H1 (cell line): ENCODE data around the gene TDRD9. TPM values are rescaled to one million over a fixed set of nuclear protein-coding genes. Genes with fewer than 3 reads are reported as not detected.

Experiments used
- CTCF ChIA-PET: fragments of 300-600 bp; sonication (Branson Sonifier 250); formaldehyde crosslinking; loops from one replicate; lab custom pipeline; 2021; ENCODE audit not compliant: partially characterized antibody; lab: Charles Lee
- POLR2A ChIA-PET: fragments of 300-600 bp; sonication (Branson Sonifier 250); formaldehyde crosslinking; loops from one replicate; lab custom pipeline; 2021; ENCODE audit warnings: inconsistent platforms; ENCODE audit not compliant: partially characterized antibody; lab: Charles Lee
- DNase-seq, 2 experiments: peaks; one replicate each; pipeline versions ENCODE4 v3.0.0 to v3.0.0-alpha.2; 2010 to 2022; ENCODE audit warnings: low spot score in 2 of 2, low read depth in 1 of 2, mixed read lengths in 1 of 2
- FAIRE-seq: peaks from 2 replicates; lab custom pipeline; 2011; peaks lifted over from hg19 to GRCh38; lab: Jason Lieb, UNC
- H2AFZ ChIP-seq: 2 replicates; pipeline ENCODE4 v1.8.1; 2012; ENCODE audit warnings: low read length, inconsistent platforms
- H2AK5ac ChIP-seq: 2 replicates; pipeline ENCODE4 v1.6.1; 2013; ENCODE audit warnings: low read depth, low read length
- H2BK120ac ChIP-seq: replicated peaks from 2 replicates; pipeline ENCODE3; 2013; ENCODE audit warnings: low read depth, low read length, inconsistent platforms
- H2BK12ac ChIP-seq: 2 replicates; pipeline ENCODE4 v1.6.1; 2013; ENCODE audit warnings: low read depth, low read length
- H2BK15ac ChIP-seq: 2 replicates; pipeline ENCODE4 v1.6.1; 2013; ENCODE audit warnings: low read length
- H2BK20ac ChIP-seq: 2 replicates; pipeline ENCODE4 v1.6.1; 2013; ENCODE audit warnings: low read length
- H2BK5ac ChIP-seq: 2 replicates; pipeline ENCODE4 v1.6.1; 2013; ENCODE audit warnings: low read depth, low read length
- H3K14ac ChIP-seq: 2 replicates; pipeline ENCODE4 v1.6.1; 2013; ENCODE audit warnings: inconsistent platforms; ENCODE audit not compliant: insufficient read length
- H3K18ac ChIP-seq: 2 replicates; pipeline ENCODE4 v1.6.1; 2013; ENCODE audit warnings: low read length; ENCODE audit errors: extremely low read depth
- H3K23ac ChIP-seq: 2 replicates; pipeline ENCODE4 v1.6.1; 2013; ENCODE audit warnings: inconsistent platforms; ENCODE audit not compliant: insufficient read length
- H3K23me2 ChIP-seq: 2 replicates; pipeline ENCODE4 v1.6.1; 2013; ENCODE audit warnings: low read depth, low read length
- H3K27ac ChIP-seq: 2 replicates; pipeline ENCODE4 v1.6.1; 2011; ENCODE audit warnings: low read depth, low read length, inconsistent platforms
- H3K27me3 ChIP-seq, 4 experiments: replicated peaks in 1 of 4; 1 replicate in 1 of 4; 2 replicates in 3 of 4; pipeline versions ENCODE4 v1.6.1 to v1.8.1; 2011 to 2013; ENCODE audit warnings: low read length in 3 of 4, mild to moderate bottlenecking in 3 of 4, inconsistent platforms in 2 of 4, mixed read lengths in 2 of 4, moderate library complexity in 1 of 4; ENCODE audit not compliant: control insufficient read depth in 3 of 4, insufficient read depth in 3 of 4; ENCODE audit errors: extremely low read depth in 1 of 4
- H3K36me3 ChIP-seq, 4 experiments: 2 replicates each; pipeline versions ENCODE4 v1.6.1 to v1.8.1; 2011 to 2013; ENCODE audit warnings: mild to moderate bottlenecking in 4 of 4, low read length in 3 of 4, moderate library complexity in 2 of 4, control low read depth in 1 of 4, inconsistent platforms in 1 of 4; ENCODE audit not compliant: insufficient read depth in 4 of 4, control insufficient read depth in 2 of 4
- H3K4ac ChIP-seq: replicated peaks from 2 replicates; pipeline ENCODE3; 2013; ENCODE audit warnings: low read length, low read depth, mixed read lengths, inconsistent platforms; ENCODE audit not compliant: insufficient read length
- H3K4me1 ChIP-seq, 4 experiments: replicated peaks in 1 of 4; 1 replicate in 1 of 4; 2 replicates in 3 of 4; pipeline versions ENCODE4 v1.6.1 to v1.8.1; 2011 to 2013; ENCODE audit warnings: low read length in 3 of 4, inconsistent platforms in 2 of 4, mixed read lengths in 1 of 4; ENCODE audit not compliant: insufficient read depth in 4 of 4, control insufficient read depth in 3 of 4
- H3K4me2 ChIP-seq, 2 experiments: 2 replicates each; pipeline versions ENCODE4 v1.6.1 to v1.8.1; 2011 to 2013; ENCODE audit warnings: low read depth in 2 of 2, low read length in 2 of 2, control low read depth in 1 of 2, inconsistent platforms in 1 of 2, mild to moderate bottlenecking in 1 of 2; ENCODE audit not compliant: insufficient read depth in 1 of 2
- H3K4me3 ChIP-seq, 4 experiments: fragments of 200-600, 300-600 bp in 1 of 4; sonication (generic), shearing (Covaris generic), sonication (Bioruptor Twin) in 1 of 4; 2 replicates each; pipeline versions ENCODE4 v1.5.1 to v1.8.1; 2011 to 2016; ENCODE audit warnings: low read length in 4 of 4, low read depth in 3 of 4, control low read depth in 2 of 4, inconsistent platforms in 2 of 4, mild to moderate bottlenecking in 2 of 4, mixed read lengths in 1 of 4, moderate library complexity in 1 of 4; ENCODE audit not compliant: insufficient read depth in 2 of 4; ENCODE audit errors: extremely low read depth in 1 of 4
- H3K56ac ChIP-seq: replicated peaks from 2 replicates; pipeline ENCODE3; 2013; ENCODE audit warnings: low read depth, mild to moderate bottlenecking, mixed read lengths, low read length, inconsistent platforms; ENCODE audit not compliant: insufficient read length
- H3K79me1 ChIP-seq: 2 replicates; pipeline ENCODE4 v1.6.1; 2013; ENCODE audit warnings: low read depth, low read length, control low read depth
- H3K79me2 ChIP-seq, 2 experiments: 2 replicates each; pipeline versions ENCODE4 v1.6.1 to v1.8.1; 2012 to 2013; ENCODE audit warnings: low read length in 2 of 2, mild to moderate bottlenecking in 2 of 2, inconsistent platforms in 1 of 2; ENCODE audit not compliant: insufficient read depth in 2 of 2, control insufficient read depth in 1 of 2
- H3K9ac ChIP-seq, 4 experiments: replicated peaks in 1 of 4; 1 replicate in 1 of 4; 2 replicates in 3 of 4; pipeline versions ENCODE4 v1.6.1 to v1.8.1; 2011 to 2013; ENCODE audit warnings: low read depth in 3 of 4, low read length in 3 of 4, control low read depth in 2 of 4, mild to moderate bottlenecking in 2 of 4, moderate library complexity in 2 of 4, inconsistent platforms in 1 of 4; ENCODE audit errors: extremely low read depth in 1 of 4
- H3K9me3 ChIP-seq, 2 experiments: 2 replicates each; pipeline versions ENCODE4 v1.6.1 to v1.8.1; 2012 to 2013; ENCODE audit warnings: mild to moderate bottlenecking in 2 of 2, moderate library complexity in 2 of 2, control low read depth in 1 of 2, inconsistent platforms in 1 of 2, low read depth in 1 of 2, low read length in 1 of 2, mixed read lengths in 1 of 2; ENCODE audit not compliant: insufficient read depth in 2 of 2
- H4K20me1 ChIP-seq, 2 experiments: replicated peaks in 1 of 2; 2 replicates each; pipeline versions ENCODE3 to v1.8.1; 2011 to 2013; ENCODE audit warnings: inconsistent platforms in 2 of 2, low read length in 2 of 2, mild to moderate bottlenecking in 1 of 2; ENCODE audit not compliant: insufficient read depth in 2 of 2, control insufficient read depth in 1 of 2
- H4K5ac ChIP-seq: 2 replicates; pipeline ENCODE4 v1.6.1; 2013; ENCODE audit warnings: low read length, low read depth, mixed read lengths, inconsistent platforms; ENCODE audit not compliant: insufficient read length
- H4K8ac ChIP-seq: 2 replicates; pipeline ENCODE4 v1.8.0; 2013; ENCODE audit warnings: mild to moderate bottlenecking, moderate library complexity, low read length, inconsistent platforms; ENCODE audit not compliant: insufficient read depth; ENCODE audit errors: extremely low read depth
- H4K91ac ChIP-seq: replicated peaks from 2 replicates; pipeline ENCODE3; 2013; ENCODE audit warnings: low read length, mixed read lengths, inconsistent platforms; ENCODE audit not compliant: insufficient read length
- BCL11A ChIP-seq, 2 experiments: IDR thresholded peaks; one replicate each; pipeline ENCODE4 v1.6.1; 2011; ENCODE audit warnings: low read depth in 2 of 2, low read length in 2 of 2, mild to moderate bottlenecking in 2 of 2
- E2F6 ChIP-seq: IDR thresholded peaks from 2 replicates; pipeline ENCODE4 v1.6.1; 2012; ENCODE audit warnings: inconsistent platforms
- KDM5A ChIP-seq: fragments of 200-600 bp; IDR thresholded peaks from 2 replicates; pipeline ENCODE4 v1.7.1; 2012; ENCODE audit warnings: mild to moderate bottlenecking, low read length, inconsistent platforms, mixed read lengths
- PHF8 ChIP-seq: fragments of 200-600 bp; sonication (generic); conservative IDR thresholded peaks from 2 replicates; pipeline ENCODE4 v1.7.1; 2012; ENCODE audit warnings: low read depth, mild to moderate bottlenecking, inconsistent platforms, low read length, moderate library complexity
- ZNF274 ChIP-seq: IDR thresholded peaks from 2 replicates; pipeline ENCODE4 v1.7.0; 2012; ENCODE audit warnings: low read length, borderline replicate concordance; ENCODE audit errors: extremely low read depth
- WGBS, 2 experiments: shearing (Covaris generic) in 1 of 2; methylation state at CpG; one replicate each; pipeline versions ENCODE4 v1.1.6 to v1.1.7; 2013 to 2015; ENCODE audit warnings: low lambda C conversion rate in 2 of 2, mixed read lengths in 2 of 2, inconsistent platforms in 1 of 2, low coverage in 1 of 2, missing lambda C conversion rate in 1 of 2; ENCODE audit not compliant: insufficient replicate concordance in 2 of 2, insufficient coverage in 1 of 2, insufficient read length in 1 of 2; ENCODE audit errors: extremely low coverage in 1 of 2, missing lambda C conversion rate in 1 of 2; 5-methylcytosine and 5-hydroxymethylcytosine counted together
- polyA plus RNA-seq, 7 experiments: library from polyadenylated mRNA; depleted of rRNA in 3 of 7; stranded (reverse) in 5 of 7; unstranded in 2 of 7; fragments of >200 nt in 5 of 7; fragments of 200-250 nt in 2 of 7; gene quantifications; 1 replicate in 5 of 7; 2 replicates in 1 of 7; 4 replicates in 1 of 7; pipeline versions ENCODE4 v1.2.1 to v1.2.3, GENCODE V29; 2011 to 2013; ENCODE audit warnings: missing spikeins in 2 of 7, mixed read lengths in 2 of 7
- total RNA-seq: library from RNA; stranded (reverse); fragmentation: NEBNext Ultra II Directional; extraction: Animal tissue kit (Norgen Biotek cat#: 25700); gene quantifications from 2 replicates; pipeline ENCODE4 v1.2.1, GENCODE V29; 2021

TDRD9 gene
- total and polyA plus RNA-seq, 2 of the 8 experiments (the other 6 are each of a cell fraction or from before 2014, with no cell fraction given) = not detected

DNA sequence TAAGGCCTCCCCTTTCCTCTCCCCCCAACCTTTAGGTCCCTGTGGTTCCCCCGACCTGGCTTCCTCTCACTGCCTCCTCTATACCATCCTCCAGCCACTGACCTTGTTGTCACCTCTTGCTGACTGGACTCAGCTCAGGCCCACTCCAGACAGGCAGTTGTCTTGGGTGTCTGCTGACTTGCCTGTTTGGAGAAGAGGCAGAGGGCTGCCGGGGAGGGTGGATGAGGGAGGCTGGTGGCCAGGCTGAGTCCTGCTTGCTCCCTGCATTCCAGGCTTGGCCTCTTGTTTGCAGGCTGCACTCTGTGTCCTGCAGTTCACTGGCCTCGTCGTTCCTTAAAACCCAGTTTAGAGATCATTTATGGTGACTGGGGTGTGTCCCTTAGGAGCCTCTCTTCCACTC, 45.1 kb downstream of the TDRD9 start:
- no peak overlapping the region for H3K4me3 ChIP-seq
- no peaks in the 10 kb centered on the region for H3K9me3 ChIP-seq
- H2BK20ac ChIP-seq = no peak overlapping the region
- no peak overlapping the region for H3K18ac ChIP-seq
- FAIRE-seq = no peak
- no peaks in the 10 kb centered on the region for H4K20me1 ChIP-seq
- H2AFZ ChIP-seq = no peak overlapping the region
- no peak for DNase-seq
- H3K79me2 ChIP-seq = no peaks in the 10 kb centered on the region
- H4K8ac ChIP-seq = no peak overlapping the region
- H2BK120ac ChIP-seq = no peak overlapping the region
- WGBS, 2 experiments = 84% methylated on average over 4 of the region's 4 CpGs; no CpG with 5 or more reads in 1 of the 2 experiments
- no peaks in the 10 kb centered on the region for H3K27me3 ChIP-seq
- H3K4ac ChIP-seq = no peak overlapping the region
- H3K9ac ChIP-seq = no peak overlapping the region
- no peak overlapping the region for H3K56ac ChIP-seq
- H3K4me2 ChIP-seq = no peak overlapping the region
- no peaks in the 10 kb centered on the region for H3K79me1 ChIP-seq
- H2BK12ac ChIP-seq = no peak overlapping the region
- no peak overlapping the region for H4K91ac ChIP-seq
- H2BK15ac ChIP-seq = no peak overlapping the region
- no peak overlapping the region for H2AK5ac ChIP-seq
- no peak overlapping the region for H4K5ac ChIP-seq
- no peak overlapping the region for H3K27ac ChIP-seq
- H3K4me1 ChIP-seq = no peaks in the 10 kb centered on the region
- no peak overlapping the region for H3K14ac ChIP-seq
- no peak overlapping the region for H3K23ac ChIP-seq
- no peaks in the 10 kb centered on the region for H3K36me3 ChIP-seq
- TF ChIP-seq E2F6 (no peak), ZNF274 (no peak), PHF8 (no peak), BCL11A (IDR thresholded peaks at IDR 0.05; ENCODE audit: low read depth in 2 of 2, low read length in 2 of 2) (no peak), KDM5A (no peak)
- ChIA-PET POLR2A (no interaction called here), CTCF (interaction anchor here (1.5 kb wide), 1 partner anchor 72 kb away, joined by 3 read pairs; no protein-coding TSS in a partner anchor)
- H2BK5ac ChIP-seq = no peak overlapping the region
- H3K23me2 ChIP-seq = no peaks in the 10 kb centered on the region
